ENCODE measurements around the gene EXD2. TPM values are rescaled to one million over a fixed set of nuclear protein-coding genes. Genes with fewer than 3 reads are reported as not detected.

EXD2 gene
- total RNA-seq, 3 donors from 2014 or later = 20.9 to 28.6 (median 27.2) TPM

GRCh38 chr14:69263771-69264170, 72.5 kb downstream of the EXD2 start:
- intact Hi-C loops (cut with DNase I, micrococcal nuclease) = no loop called here
- TF ChIP-seq, protein P1, sequence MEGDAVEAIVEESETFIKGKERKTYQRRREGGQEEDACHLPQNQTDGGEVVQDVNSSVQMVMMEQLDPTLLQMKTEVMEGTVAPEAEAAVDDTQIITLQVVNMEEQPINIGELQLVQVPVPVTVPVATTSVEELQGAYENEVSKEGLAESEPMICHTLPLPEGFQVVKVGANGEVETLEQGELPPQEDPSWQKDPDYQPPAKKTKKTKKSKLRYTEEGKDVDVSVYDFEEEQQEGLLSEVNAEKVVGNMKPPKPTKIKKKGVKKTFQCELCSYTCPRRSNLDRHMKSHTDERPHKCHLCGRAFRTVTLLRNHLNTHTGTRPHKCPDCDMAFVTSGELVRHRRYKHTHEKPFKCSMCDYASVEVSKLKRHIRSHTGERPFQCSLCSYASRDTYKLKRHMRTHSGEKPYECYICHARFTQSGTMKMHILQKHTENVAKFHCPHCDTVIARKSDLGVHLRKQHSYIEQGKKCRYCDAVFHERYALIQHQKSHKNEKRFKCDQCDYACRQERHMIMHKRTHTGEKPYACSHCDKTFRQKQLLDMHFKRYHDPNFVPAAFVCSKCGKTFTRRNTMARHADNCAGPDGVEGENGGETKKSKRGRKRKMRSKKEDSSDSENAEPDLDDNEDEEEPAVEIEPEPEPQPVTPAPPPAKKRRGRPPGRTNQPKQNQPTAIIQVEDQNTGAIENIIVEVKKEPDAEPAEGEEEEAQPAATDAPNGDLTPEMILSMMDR (IDR thresholded peaks at IDR 0.05) = no peak

GRCh38 chr14:69266572-69267345, 75.5 kb downstream of the EXD2 start:
- ATAC-seq = no peak
- no peaks in the 10 kb centered on the region for H3K36me3 ChIP-seq (ENCODE audit: low read depth)

More at GRCh38 chr14:69263771-69264170, 72.5 kb downstream of the EXD2 start:
- ATAC-seq = no peak
- Histone ChIP-seq H3K4me3 (no peak overlapping the region), H3K4me1 (ENCODE audit: low read depth) (peaks cover 24% of the 10 kb centered on the region), H3K9me3 (no peaks in the 10 kb centered on the region), H3K36me3 (ENCODE audit: low read depth) (no peaks in the 10 kb centered on the region)
- DNase-seq = no peak

DNA sequence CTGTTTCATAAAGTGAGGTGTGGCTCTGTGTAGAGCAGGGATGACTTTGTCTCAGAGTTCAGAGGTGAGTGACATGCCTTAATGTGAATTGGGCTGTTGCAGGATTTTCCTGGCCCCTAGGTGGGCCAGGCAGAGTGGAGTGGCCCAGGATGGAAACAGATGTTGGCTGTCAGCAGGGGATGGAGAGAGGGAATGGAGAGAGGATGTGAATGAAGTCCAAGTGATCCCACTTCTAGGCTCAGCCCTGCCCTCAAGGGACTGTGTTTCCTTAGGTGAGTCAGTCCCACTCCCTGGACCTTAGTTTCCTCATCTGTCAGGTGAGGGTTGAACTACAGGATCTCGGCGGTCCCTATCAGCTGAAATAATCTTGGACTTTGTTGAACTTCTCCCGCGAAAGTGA, 76.2 kb downstream of the EXD2 start:
- Histone ChIP-seq H3K4me1 (ENCODE audit: low read depth) (no peaks in the 10 kb centered on the region), H3K36me3 (ENCODE audit: low read depth) (no peaks in the 10 kb centered on the region), H3K4me3 (no peak overlapping the region), H3K9me3 (no peaks in the 10 kb centered on the region)
- ATAC-seq = no peak
- intact Hi-C loops (cut with DNase I, micrococcal nuclease) = no loop called here
- no peak for DNase-seq
- TF ChIP-seq, protein P1 (IDR thresholded peaks at IDR 0.05) = no peak

More at GRCh38 chr14:69266572-69267345, 75.5 kb downstream of the EXD2 start:
- H3K9me3 ChIP-seq = no peaks in the 10 kb centered on the region
- H3K4me1 ChIP-seq (ENCODE audit: low read depth) = peaks cover 2% of the 10 kb centered on the region
- intact Hi-C loops (cut with DNase I, micrococcal nuclease) = no loop called here
- no peak overlapping the region for H3K4me3 ChIP-seq
- no peak for DNase-seq
- TF ChIP-seq, protein P1 (IDR thresholded peaks at IDR 0.05) = no peak

- ATAC-seq (no peak), DNase-seq (no peak)
- no peaks in the 10 kb centered on the region for H3K4me1 ChIP-seq (ENCODE audit: low read depth)
- intact Hi-C loops (cut with DNase I, micrococcal nuclease) = no loop called here
- H3K36me3 ChIP-seq (ENCODE audit: low read depth) = no peaks in the 10 kb centered on the region
- H3K9me3 ChIP-seq = no peaks in the 10 kb centered on the region
- TF ChIP-seq, protein P1 (IDR thresholded peaks at IDR 0.05) = no peak
- no peak overlapping the region for H3K4me3 ChIP-seq
Measured at GRCh38 chr14:69268223-69268622, 76.9 kb downstream of the EXD2 start.

GRCh38 chr14:69268763-69269162, 77.5 kb downstream of the EXD2 start:
- no peaks in the 10 kb centered on the region for H3K9me3 ChIP-seq
- intact Hi-C loops (cut with DNase I, micrococcal nuclease) = no loop called here
- TF ChIP-seq, protein P1 (IDR thresholded peaks at IDR 0.05) = no peak
- no peaks in the 10 kb centered on the region for H3K36me3 ChIP-seq (ENCODE audit: low read depth)
- DNase-seq (no peak), ATAC-seq (no peak)
- no peaks in the 10 kb centered on the region for H3K4me1 ChIP-seq (ENCODE audit: low read depth)
- H3K4me3 ChIP-seq = no peak overlapping the region

Data from mucosa of descending colon (tissue), 3 donors.